Loucy (cell line): Measurements from ENCODE around the gene TP53AIP1.

Experiments
- H2AFZ ChIP-seq: fragments of 200-600 bp; sonication (generic); 2 replicates; pipeline ENCODE4 v1.6.0; 2016; ENCODE audit warnings: antibody characterized with exemption, mild to moderate bottlenecking, low read length, moderate library complexity
- H3F3A ChIP-seq: fragments of 200-600 bp; 2 replicates; pipeline ENCODE4 v1.6.0; 2016; ENCODE audit warnings: antibody characterized with exemption, low read depth, mild to moderate bottlenecking
- H3K27me3 ChIP-seq: fragments of 200-600 bp; sonication (generic); 2 replicates; pipeline ENCODE4 v1.6.1; 2014; ENCODE audit warnings: low read length, mild to moderate bottlenecking; ENCODE audit not compliant: insufficient read depth, poor library complexity, severe bottlenecking
- H3K36me3 ChIP-seq: fragments of 200-600 bp; sonication (generic); 2 replicates; pipeline ENCODE4 v1.6.1; 2016; ENCODE audit warnings: low read length; ENCODE audit not compliant: insufficient read depth
- H3K4me1 ChIP-seq: fragments of 200-600 bp; sonication (generic); 2 replicates; pipeline ENCODE4 v1.5.1; 2014; ENCODE audit warnings: low read length, mild to moderate bottlenecking; ENCODE audit not compliant: insufficient read depth, poor library complexity, severe bottlenecking
- H3K4me2 ChIP-seq: fragments of 200-600 bp; sonication (generic); 2 replicates; pipeline ENCODE4 v1.6.0; 2014; ENCODE audit warnings: antibody characterized with exemption, low read length, low read depth, mild to moderate bottlenecking; ENCODE audit not compliant: poor library complexity, severe bottlenecking
- H3K4me3 ChIP-seq: fragments of 200-600 bp; sonication (generic); 2 replicates; pipeline ENCODE4 v1.5.1; 2014; ENCODE audit warnings: low read length, mild to moderate bottlenecking, mixed read lengths; ENCODE audit not compliant: poor library complexity, severe bottlenecking
- H3K79me2 ChIP-seq: fragments of 200-600 bp; sonication (generic); 2 replicates; pipeline ENCODE4 v1.6.1; 2014; ENCODE audit warnings: low read length; ENCODE audit not compliant: insufficient read depth
- H3K9ac ChIP-seq: fragments of 200-600 bp; sonication (generic); 2 replicates; pipeline ENCODE4 v1.6.0; 2014; ENCODE audit warnings: mild to moderate bottlenecking, low read depth, low read length, moderate library complexity; ENCODE audit not compliant: poor library complexity, severe bottlenecking
- H3K9me2 ChIP-seq: fragments of 200-600 bp; sonication (generic); replicated peaks from 2 replicates; pipeline ENCODE4 v1.6.1; 2016; ENCODE audit warnings: low read depth, low read length, mixed read lengths
- H3K9me3 ChIP-seq: fragments of 200-600 bp; sonication (generic); 2 replicates; pipeline ENCODE4 v1.6.1; 2014; ENCODE audit warnings: mild to moderate bottlenecking, antibody characterized with exemption, low read length, low read depth; ENCODE audit not compliant: insufficient read depth
- H4K20me1 ChIP-seq: fragments of 200-600 bp; sonication (generic); 2 replicates; pipeline ENCODE4 v1.6.0; 2014; ENCODE audit warnings: antibody characterized with exemption, low read length, mild to moderate bottlenecking; ENCODE audit not compliant: insufficient read depth, poor library complexity, severe bottlenecking
- CTCF ChIP-seq: fragments of 200-600 bp; sonication (generic); conservative IDR thresholded peaks from 2 replicates; pipeline ENCODE4 v1.5.1; 2014; ENCODE audit warnings: mild to moderate bottlenecking, antibody characterized with exemption, low read length
- EZH2phosphoT487 ChIP-seq: fragments of 200-600 bp; IDR thresholded peaks from 2 replicates; pipeline ENCODE4 v1.6.1; 2018; ENCODE audit warnings: antibody characterized with exemption, mild to moderate bottlenecking, moderate library complexity, borderline replicate concordance

TP53AIP1 gene

GRCh38 chr11:128929991-128930390 lies 12.7 kb downstream of the TP53AIP1 start:
- no peaks in the 10 kb centered on the region for H3K27me3 ChIP-seq

GRCh38 chr11:128929468-128929867 lies 13.2 kb downstream of the TP53AIP1 start:
- Histone ChIP-seq H3F3A (no peaks in the 10 kb centered on the region), H3K36me3 (no peaks in the 10 kb centered on the region), H3K9me2 (no peaks in the 10 kb centered on the region), H3K9me3 (no peaks in the 10 kb centered on the region), H3K79me2 (no peaks in the 10 kb centered on the region), H3K4me2 (no peak overlapping the region), H3K27me3 (no peaks in the 10 kb centered on the region), H3K9ac (no peak overlapping the region), H2AFZ (no peak overlapping the region), H4K20me1 (no peaks in the 10 kb centered on the region), H3K4me3 (no peak overlapping the region), H3K4me1 (no peaks in the 10 kb centered on the region)
- TF ChIP-seq EZH2phosphoT487 (no peak), CTCF (no peak)

More at GRCh38 chr11:128929991-128930390, 12.7 kb downstream of the TP53AIP1 start:
- no peaks in the 10 kb centered on the region for H3K4me1 ChIP-seq
- no peak overlapping the region for H3K4me2 ChIP-seq
- no peak overlapping the region for H3K4me3 ChIP-seq
- H4K20me1 ChIP-seq: no peaks in the 10 kb centered on the region
- TF ChIP-seq CTCF (no peak), EZH2phosphoT487 (no peak)
- H3K9ac ChIP-seq: no peak overlapping the region
- H3K79me2 ChIP-seq: no peaks in the 10 kb centered on the region
- no peak overlapping the region for H2AFZ ChIP-seq
- H3F3A ChIP-seq: no peaks in the 10 kb centered on the region
- H3K36me3 ChIP-seq: no peaks in the 10 kb centered on the region
- H3K9me2 ChIP-seq: no peaks in the 10 kb centered on the region
- H3K9me3 ChIP-seq: no peaks in the 10 kb centered on the region

DNA sequence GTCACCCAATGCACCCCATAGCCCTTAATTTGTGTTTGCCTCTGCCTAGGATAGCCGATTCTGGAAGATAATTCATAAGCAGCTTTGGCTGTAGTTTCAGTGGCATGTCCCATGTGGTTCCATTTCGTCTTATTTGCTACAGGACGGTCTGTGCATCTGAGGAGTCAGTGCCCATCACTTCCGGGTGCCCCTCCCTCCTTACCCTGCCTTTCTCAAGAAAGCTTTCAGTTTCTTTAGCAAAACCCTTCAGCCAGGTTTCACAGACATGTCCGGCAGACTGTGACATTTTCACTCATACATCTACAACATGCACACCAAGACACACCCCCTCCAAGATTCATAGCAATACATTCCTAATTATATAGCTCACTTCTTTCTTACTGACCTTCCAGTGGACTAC lies 14.3 kb downstream of the TP53AIP1 start:
- no peaks in the 10 kb centered on the region for H3K27me3 ChIP-seq
- no peak overlapping the region for H3K9ac ChIP-seq
- H3K4me2 ChIP-seq: peak overlapping the region; percentile 23
- H4K20me1 ChIP-seq: no peaks in the 10 kb centered on the region
- H3K4me1 ChIP-seq: no peaks in the 10 kb centered on the region
- no peaks in the 10 kb centered on the region for H3K9me2 ChIP-seq
- no peaks in the 10 kb centered on the region for H3F3A ChIP-seq
- no peaks in the 10 kb centered on the region for H3K79me2 ChIP-seq
- peak overlapping the region; percentile 42 for H2AFZ ChIP-seq
- no peaks in the 10 kb centered on the region for H3K36me3 ChIP-seq
- TF ChIP-seq CTCF (no peak), EZH2phosphoT487 (no peak)
- H3K9me3 ChIP-seq: no peaks in the 10 kb centered on the region
- no peak overlapping the region for H3K4me3 ChIP-seq
